CD4-positive, alpha-beta T cell (primary cell): ENCODE results near the gene ME3. TPM values are rescaled to one million over a fixed set of nuclear protein-coding genes. Genes with fewer than 3 reads are reported as not detected.

Experiments
- ATAC-seq: fragments of 200-7000 bp; cut with Tn5 transposase; one replicate; pipeline ENCODE4 v1.10.0; 2022; ENCODE audit warnings: mild to moderate bottlenecking; ENCODE audit not compliant: poor library complexity
- CTCF ChIA-PET: fragments of 350-600 bp; sonication (Branson Sonifier 250); formaldehyde crosslinking; loops from one replicate; lab custom pipeline; 2021; ENCODE audit warnings: antibody characterized with exemption, inconsistent platforms; lab: Charles Lee
- POLR2A ChIA-PET: fragments of 350-600 bp; sonication (Branson Sonifier 250); formaldehyde crosslinking; loops from one replicate; lab custom pipeline; 2021; ENCODE audit warnings: antibody characterized with exemption, inconsistent platforms; lab: Charles Lee
- DNase-seq, 14 experiments: peaks; one replicate each; pipeline ENCODE4 v3.0.0-alpha.2; 2013 to 2020; ENCODE audit warnings: mixed read lengths in 2 of 14
- H3K27ac ChIP-seq, 2 donors: one replicate each; pipeline versions ENCODE4 v1.5.1 to v1.7.0; 2013; ENCODE audit warnings: low read length in 2 of 2, low read depth in 1 of 2, mild to moderate bottlenecking in 1 of 2
- H3K27me3 ChIP-seq, 2 experiments: 1 replicate in 1 of 2; 2 replicates in 1 of 2; pipeline versions ENCODE4 v1.6.1 to v1.7.0; 2013; ENCODE audit warnings: low read length in 2 of 2, control low read depth in 1 of 2, mild to moderate bottlenecking in 1 of 2, moderate library complexity in 1 of 2; ENCODE audit not compliant: insufficient read depth in 2 of 2, control insufficient read depth in 1 of 2
- H3K36me3 ChIP-seq: one replicate; pipeline ENCODE4 v1.6.1; 2013; ENCODE audit warnings: low read length, control low read depth; ENCODE audit not compliant: insufficient read depth
- H3K4me1 ChIP-seq: one replicate; pipeline ENCODE4 v1.6.1; 2013; ENCODE audit warnings: low read length, control low read depth; ENCODE audit not compliant: insufficient read depth
- H3K4me3 ChIP-seq: one replicate; pipeline ENCODE4 v1.5.1; 2013; ENCODE audit warnings: mild to moderate bottlenecking, low read length, moderate library complexity
- H3K9me3 ChIP-seq, 2 experiments: 1 replicate in 1 of 2; 2 replicates in 1 of 2; pipeline versions ENCODE4 v1.6.1 to v1.7.0; 2013; ENCODE audit warnings: low read length in 2 of 2, mild to moderate bottlenecking in 2 of 2, control low read depth in 1 of 2, moderate library complexity in 1 of 2; ENCODE audit not compliant: control insufficient read depth in 1 of 2, insufficient read depth in 1 of 2
- H3K27ac Mint-ChIP-seq: one replicate; pipeline ENCODE4 v1.8.0; 2020; ENCODE audit warnings: mixed read lengths
- H3K27me3 Mint-ChIP-seq: one replicate; pipeline ENCODE4 v1.8.0; 2021; ENCODE audit warnings: mixed read lengths
- H3K36me3 Mint-ChIP-seq: one replicate; pipeline ENCODE4 v1.8.0; 2021; ENCODE audit warnings: low read depth, mixed read lengths
- H3K4me1 Mint-ChIP-seq: one replicate; pipeline ENCODE4 v1.8.0; 2021; ENCODE audit warnings: low read depth, mixed read lengths
- H3K4me3 Mint-ChIP-seq: one replicate; pipeline ENCODE4 v1.8.0; 2020; ENCODE audit warnings: mild to moderate bottlenecking, mixed read lengths
- H3K9me3 Mint-ChIP-seq: one replicate; pipeline ENCODE4 v1.8.0; 2020; ENCODE audit warnings: mixed read lengths
- intact Hi-C, 2 experiments: fragments of 100-400 bp; cut with DNase I in 1 of 2; cut with micrococcal nuclease in 1 of 2; formaldehyde crosslinking; loops; one replicate each; pipeline versions ENCODE4 v1.15.1 to v1.9.0; 2023 to 2025; cut with DNase I, micrococcal nuclease
- total RNA-seq, 174 experiments: library from RNA in 2 of 174; stranded (reverse) in 2 of 174; gene quantifications; one replicate each; pipeline ENCODE4 v1.2.3 and lab custom pipeline; 2021 to 2026
- TF ChIP-seq, protein P1 (sequence below): fragments of 200-600 bp; IDR thresholded peaks from one replicate; pipeline ENCODE4 v1.8.0; 2022; ENCODE audit warnings: antibody characterized with exemption, mild to moderate bottlenecking

The ME3 gene
- total RNA-seq, 2 experiments from 2014 or later: 9.1 to 10.6 TPM

DNA sequence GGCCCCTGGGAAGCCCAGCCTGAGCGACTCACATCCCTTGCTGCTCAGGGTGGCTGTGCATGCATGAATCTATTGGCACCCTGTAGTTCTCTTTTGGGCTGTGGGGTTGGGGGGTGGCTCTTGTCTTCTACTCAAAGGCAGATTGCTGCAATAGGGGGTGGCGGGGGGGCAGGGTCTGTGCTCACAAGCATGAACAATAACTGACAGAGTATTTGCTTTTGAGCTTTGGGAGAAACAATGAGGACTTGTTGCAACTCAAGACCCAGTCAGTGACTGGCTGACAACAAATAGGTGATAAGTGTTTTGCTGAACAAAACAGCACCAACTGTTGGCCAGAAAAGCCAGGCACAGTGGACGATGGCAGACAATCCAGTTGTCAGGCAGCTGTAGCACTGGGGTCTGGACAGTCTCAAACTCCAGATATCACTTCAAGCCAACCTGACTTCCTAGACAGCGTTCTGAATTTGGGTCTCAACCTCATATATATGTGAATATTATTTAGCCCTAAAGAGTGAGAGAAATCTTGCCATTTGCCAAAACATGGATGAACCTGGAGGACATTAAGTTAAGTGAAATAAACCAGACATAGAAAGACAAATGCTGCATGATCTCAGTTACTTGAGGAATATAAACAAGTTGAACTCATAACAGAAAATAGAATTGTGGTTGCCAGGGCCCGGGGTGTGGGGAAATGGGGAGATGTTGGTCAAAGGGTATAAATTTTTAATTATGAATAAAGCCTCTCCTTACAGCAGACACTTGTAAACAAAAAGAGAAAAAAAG lies 61.7 kb downstream of the ME3 start:
- Histone ChIP-seq H3K9me3 (no peaks in the 10 kb centered on the region), H3K4me1 (no peaks in the 10 kb centered on the region), H3K36me3 (no peaks in the 10 kb centered on the region), H3K27me3 (no peaks in the 10 kb centered on the region), H3K4me3 (no peak overlapping the region), H3K27ac (no peak overlapping the region)
- Mint-ChIP-seq H3K36me3 (no peaks in the 10 kb centered on the region), H3K27me3 (no peaks in the 10 kb centered on the region), H3K9me3 (peaks cover 2% of the 10 kb centered on the region), H3K27ac (no peak overlapping the region), H3K4me3 (no peak overlapping the region), H3K4me1 (peaks cover 9% of the 10 kb centered on the region)
- ChIA-PET POLR2A (no interaction called here), CTCF (no interaction called here)
- no peak for DNase-seq
- intact Hi-C loops: no loop called here
- no peak for ATAC-seq
- TF ChIP-seq, protein P1, sequence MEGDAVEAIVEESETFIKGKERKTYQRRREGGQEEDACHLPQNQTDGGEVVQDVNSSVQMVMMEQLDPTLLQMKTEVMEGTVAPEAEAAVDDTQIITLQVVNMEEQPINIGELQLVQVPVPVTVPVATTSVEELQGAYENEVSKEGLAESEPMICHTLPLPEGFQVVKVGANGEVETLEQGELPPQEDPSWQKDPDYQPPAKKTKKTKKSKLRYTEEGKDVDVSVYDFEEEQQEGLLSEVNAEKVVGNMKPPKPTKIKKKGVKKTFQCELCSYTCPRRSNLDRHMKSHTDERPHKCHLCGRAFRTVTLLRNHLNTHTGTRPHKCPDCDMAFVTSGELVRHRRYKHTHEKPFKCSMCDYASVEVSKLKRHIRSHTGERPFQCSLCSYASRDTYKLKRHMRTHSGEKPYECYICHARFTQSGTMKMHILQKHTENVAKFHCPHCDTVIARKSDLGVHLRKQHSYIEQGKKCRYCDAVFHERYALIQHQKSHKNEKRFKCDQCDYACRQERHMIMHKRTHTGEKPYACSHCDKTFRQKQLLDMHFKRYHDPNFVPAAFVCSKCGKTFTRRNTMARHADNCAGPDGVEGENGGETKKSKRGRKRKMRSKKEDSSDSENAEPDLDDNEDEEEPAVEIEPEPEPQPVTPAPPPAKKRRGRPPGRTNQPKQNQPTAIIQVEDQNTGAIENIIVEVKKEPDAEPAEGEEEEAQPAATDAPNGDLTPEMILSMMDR: no peak

DNA sequence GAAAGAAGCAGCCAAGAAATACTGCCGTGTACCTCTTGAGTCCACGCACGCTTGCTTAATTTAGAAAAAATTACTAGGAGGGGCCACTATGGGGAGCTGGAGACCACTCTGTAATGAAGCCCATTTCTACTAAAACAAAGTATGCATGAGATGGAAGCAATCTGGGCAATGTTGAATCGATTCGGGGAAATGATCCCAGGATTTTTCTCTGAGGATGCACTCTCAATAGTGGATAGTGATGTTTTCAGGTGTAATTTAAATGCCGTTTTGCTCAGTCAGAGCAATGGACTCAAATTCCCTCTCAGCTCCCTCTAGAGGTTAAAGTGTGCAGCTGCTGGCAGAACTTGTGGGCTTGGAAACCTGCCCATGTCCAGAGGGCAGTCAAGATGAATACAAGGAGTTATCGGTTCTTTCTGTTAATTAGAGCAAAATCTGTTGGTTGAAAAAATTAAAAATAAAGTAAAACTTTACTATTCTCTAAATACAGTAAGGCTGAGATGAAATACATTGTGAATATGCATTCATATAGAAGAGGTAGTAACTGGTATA lies 64.1 kb downstream of the ME3 start:
- ChIA-PET POLR2A (no interaction called here), CTCF (no interaction called here)
- ATAC-seq (peak; percentile 55), DNase-seq (peak in 7 of 14 experiments; percentile 3 to 46 (median 22))
- Histone ChIP-seq H3K27me3 (no peaks in the 10 kb centered on the region), H3K27ac (no peak overlapping the region), H3K36me3 (no peaks in the 10 kb centered on the region), H3K4me1 (no peaks in the 10 kb centered on the region), H3K4me3 (no peak overlapping the region), H3K9me3 (no peaks in the 10 kb centered on the region)
- TF ChIP-seq, protein P1: peak; percentile 62
- Mint-ChIP-seq H3K9me3 (peaks cover 2% of the 10 kb centered on the region), H3K4me3 (no peak overlapping the region), H3K27ac (no peak overlapping the region), H3K36me3 (no peaks in the 10 kb centered on the region), H3K4me1 (peaks cover 9% of the 10 kb centered on the region), H3K27me3 (no peaks in the 10 kb centered on the region)
- intact Hi-C loops: loop anchor here in 1 of 2 experiments (5.0 kb wide), 1 partner anchor 151 kb away; no protein-coding TSS in a partner anchor

DNA sequence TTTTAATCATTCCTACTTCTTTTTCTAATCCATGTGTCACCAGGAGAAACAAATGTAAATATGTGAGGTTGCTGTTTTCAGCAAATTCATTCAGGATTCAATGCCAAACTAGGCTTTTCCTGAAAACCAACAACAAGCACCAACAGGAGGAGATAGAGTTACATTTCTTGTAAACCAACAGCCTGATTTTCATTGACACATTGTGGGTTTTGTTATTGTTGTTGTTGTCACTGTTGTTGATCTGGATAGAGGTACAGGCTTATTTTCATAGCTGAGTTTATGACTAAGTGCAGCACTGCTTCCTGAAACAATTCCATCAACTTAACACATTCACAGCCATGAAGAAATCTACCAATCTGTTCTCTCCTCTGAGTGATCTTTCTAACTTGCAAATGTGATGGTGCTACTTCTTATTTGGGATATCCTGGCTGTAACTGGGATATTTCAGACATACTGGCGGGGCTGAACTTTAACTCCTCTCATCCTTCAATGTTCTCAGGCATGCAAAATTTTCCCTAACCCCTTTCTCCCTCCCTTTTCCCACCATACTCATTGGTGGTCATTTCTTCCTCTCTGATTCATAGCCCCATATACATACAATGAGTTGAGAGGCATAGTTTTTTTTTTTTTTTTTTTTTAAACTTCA lies 65.5 kb downstream of the ME3 start:
- no peaks in the 10 kb centered on the region for H3K9me3 Mint-ChIP-seq
- intact Hi-C loops: loop anchor here in 1 of 2 experiments (5.0 kb wide), 1 partner anchor 150 kb away; no protein-coding TSS in a partner anchor
- peaks cover 9% of the 10 kb centered on the region for H3K4me1 Mint-ChIP-seq
- no peak overlapping the region for H3K4me3 Mint-ChIP-seq
- ATAC-seq (no peak), DNase-seq (no peak)
- H3K27me3 ChIP-seq: no peaks in the 10 kb centered on the region
- POLR2A ChIA-PET: no interaction called here
- no peaks in the 10 kb centered on the region for H3K36me3 ChIP-seq
- no peaks in the 10 kb centered on the region for H3K4me1 ChIP-seq
- no peak overlapping the region for H3K27ac ChIP-seq
- no peaks in the 10 kb centered on the region for H3K36me3 Mint-ChIP-seq
- H3K27me3 Mint-ChIP-seq: no peaks in the 10 kb centered on the region
- CTCF ChIA-PET: no interaction called here
- no peak overlapping the region for H3K27ac Mint-ChIP-seq
- no peak overlapping the region for H3K4me3 ChIP-seq
- H3K9me3 ChIP-seq: no peaks in the 10 kb centered on the region
- TF ChIP-seq, protein P1: no peak
